ENCODE results near the gene SH3RF3. TPM values are rescaled to one million over a fixed set of nuclear protein-coding genes. Genes with fewer than 3 reads are reported as not detected.

SH3RF3 gene
- total RNA-seq, 1 donor from 2014 or later, result 7.9 TPM

- DNase-seq, result no peak
- peaks cover 75% of the 10 kb centered on the region for H3K4me1 ChIP-seq
Measured at GRCh38 chr2:109326306-109326705, 197.3 kb downstream of the SH3RF3 start.

GRCh38 chr2:109330056-109330455 lies 201.1 kb downstream of the SH3RF3 start:
- no peaks in the 10 kb centered on the region for H3K36me3 ChIP-seq
- intact Hi-C loops (cut with micrococcal nuclease), result no loop called here
- no peaks in the 10 kb centered on the region for H3K27me3 ChIP-seq (ENCODE audit: low read depth)
- no peak for TF ChIP-seq CTCF (IDR thresholded peaks at IDR 0.05; ENCODE audit: borderline replicate concordance)
- H3K27ac ChIP-seq (replicated peaks), result no peak overlapping the region
- no peak for DNase-seq
- H3K4me3 ChIP-seq, result no peak overlapping the region
- peaks cover 61% of the 10 kb centered on the region for H3K4me1 ChIP-seq
- no peaks in the 10 kb centered on the region for H3K9me3 ChIP-seq (replicated peaks)

More at GRCh38 chr2:109326306-109326705, 197.3 kb downstream of the SH3RF3 start:
- Histone ChIP-seq H3K9me3 (replicated peaks) (no peaks in the 10 kb centered on the region), H3K4me3 (no peak overlapping the region), H3K27ac (replicated peaks) (peak overlapping the region; percentile 89), H3K27me3 (ENCODE audit: low read depth) (no peaks in the 10 kb centered on the region), H3K36me3 (no peaks in the 10 kb centered on the region)
- TF ChIP-seq CTCF (IDR thresholded peaks at IDR 0.05; ENCODE audit: borderline replicate concordance), result no peak
- intact Hi-C loops (cut with micrococcal nuclease), result loop anchor here (10.0 kb wide), 1 partner anchor 82 kb away; no protein-coding TSS in a partner anchor

- intact Hi-C loops (cut with micrococcal nuclease), result no loop called here
Measured at GRCh38 chr2:109331081-109331480, 202.1 kb downstream of the SH3RF3 start.

GRCh38 chr2:109331896-109332848 lies 203.2 kb downstream of the SH3RF3 start:
- no peaks in the 10 kb centered on the region for H3K27me3 ChIP-seq (ENCODE audit: low read depth)
- H3K4me1 ChIP-seq, result peaks cover 53% of the 10 kb centered on the region
- TF ChIP-seq CTCF (IDR thresholded peaks at IDR 0.05; ENCODE audit: borderline replicate concordance), result no peak
- no peaks in the 10 kb centered on the region for H3K9me3 ChIP-seq (replicated peaks)
- peak overlapping the region; percentile 86 for H3K27ac ChIP-seq (replicated peaks)
- intact Hi-C loops (cut with micrococcal nuclease), result no loop called here
- peak; percentile 79 for DNase-seq
- no peaks in the 10 kb centered on the region for H3K36me3 ChIP-seq
- peak overlapping the region; percentile 50 for H3K4me3 ChIP-seq

More at GRCh38 chr2:109331081-109331480, 202.1 kb downstream of the SH3RF3 start:
- H3K9me3 ChIP-seq (replicated peaks), result no peaks in the 10 kb centered on the region
- peaks cover 60% of the 10 kb centered on the region for H3K4me1 ChIP-seq
- H3K27ac ChIP-seq (replicated peaks), result peak overlapping the region; percentile 86
- no peak overlapping the region for H3K4me3 ChIP-seq
- TF ChIP-seq CTCF (IDR thresholded peaks at IDR 0.05; ENCODE audit: borderline replicate concordance), result no peak
- H3K36me3 ChIP-seq, result no peaks in the 10 kb centered on the region
- no peaks in the 10 kb centered on the region for H3K27me3 ChIP-seq (ENCODE audit: low read depth)
- no peak for DNase-seq

- TF ChIP-seq CTCF (IDR thresholded peaks at IDR 0.05; ENCODE audit: borderline replicate concordance), result no peak
- Histone ChIP-seq H3K36me3 (no peaks in the 10 kb centered on the region), H3K4me3 (no peak overlapping the region), H3K27ac (replicated peaks) (peak overlapping the region; percentile 86), H3K4me1 (peaks cover 50% of the 10 kb centered on the region), H3K27me3 (ENCODE audit: low read depth) (no peaks in the 10 kb centered on the region), H3K9me3 (replicated peaks) (no peaks in the 10 kb centered on the region)
- intact Hi-C loops (cut with micrococcal nuclease), result no loop called here
- DNase-seq, result no peak
Measured at GRCh38 chr2:109332880-109333279, 203.9 kb downstream of the SH3RF3 start.

All from left ventricle myocardium inferior (tissue), 1 donor.